Endothelial cell of umbilical vein (primary cell): ENCODE data around the gene FILIP1. TPM values are rescaled to one million over a fixed set of nuclear protein-coding genes. Genes with fewer than 3 reads are reported as not detected.
"Not testable (repeated sequence)": the region's sequence is repeated elsewhere in the genome, so short reads cannot be mapped to it uniquely, and the experiment has no call there.

Experiments used
- BruUV-seq: library from RNA; stranded (reverse); fragments of 400-500 nt; replicated peaks from 2 replicates; lab custom pipeline; 2021; lab: Mats Ljungman, UMichigan
- CTCF ChIA-PET: fragments of 300-600, 350-600 bp; sonication (Branson Sonifier 250); formaldehyde crosslinking; loops from one replicate; lab custom pipeline; 2021; ENCODE audit warnings: antibody characterized with exemption, inconsistent platforms; lab: Charles Lee
- POLR2A ChIA-PET: fragments of 300-600, 350-600 bp; sonication (Branson Sonifier 250); formaldehyde crosslinking; loops from one replicate; lab custom pipeline; 2021; ENCODE audit warnings: antibody characterized with exemption, inconsistent platforms; lab: Charles Lee
- DNase-seq: peaks from one replicate; pipeline ENCODE4 v3.0.0-alpha.2; 2011; ENCODE audit warnings: low read depth, low spot score
- FAIRE-seq: peaks from 2 replicates; lab custom pipeline; 2011; peaks lifted over from hg19 to GRCh38; lab: Jason Lieb, UNC
- H2AFZ ChIP-seq: 2 replicates; pipeline ENCODE4 v1.6.0; 2012; ENCODE audit warnings: low read depth, low read length, control low read depth, inconsistent platforms
- H3K27ac ChIP-seq: 2 replicates; pipeline ENCODE4 v1.5.1; 2011; ENCODE audit warnings: low read depth, mild to moderate bottlenecking, control low read depth, low read length, moderate library complexity; ENCODE audit not compliant: insufficient read depth
- H3K27me3 ChIP-seq, 2 experiments: 2 replicates each; pipeline versions ENCODE4 v1.6.0 to v1.6.1; 2011; ENCODE audit warnings: low read length in 2 of 2, mixed read lengths in 1 of 2; ENCODE audit not compliant: control insufficient read depth in 2 of 2, insufficient read depth in 2 of 2
- H3K36me3 ChIP-seq, 2 experiments: 2 replicates in 1 of 2; 3 replicates in 1 of 2; pipeline ENCODE4 v1.5.1; 2011; ENCODE audit warnings: low read length in 2 of 2, mild to moderate bottlenecking in 1 of 2, moderate library complexity in 1 of 2; ENCODE audit not compliant: control insufficient read depth in 2 of 2, insufficient read depth in 2 of 2; ENCODE audit errors: extremely low read depth in 1 of 2
- H3K4me1 ChIP-seq: 3 replicates; pipeline ENCODE4 v1.5.1; 2011; ENCODE audit warnings: mild to moderate bottlenecking, low read length; ENCODE audit not compliant: control insufficient read depth, insufficient read depth; ENCODE audit errors: extremely low read depth
- H3K4me2 ChIP-seq: 2 replicates; pipeline ENCODE4 v1.6.1; 2011; ENCODE audit warnings: low read length, control low read depth, mixed read lengths; ENCODE audit not compliant: insufficient read depth
- H3K4me3 ChIP-seq, 3 experiments: fragments of 200-600 bp in 1 of 3; sonication (generic), shearing (Covaris generic) in 1 of 3; replicated peaks in 1 of 3; 2 replicates each; pipeline ENCODE4 v1.5.1; 2011 to 2016; ENCODE audit warnings: control low read depth in 3 of 3, low read length in 3 of 3, mild to moderate bottlenecking in 2 of 3, inconsistent platforms in 1 of 3, low read depth in 1 of 3, moderate library complexity in 1 of 3; ENCODE audit not compliant: insufficient read depth in 1 of 3
- H3K79me2 ChIP-seq: 2 replicates; pipeline ENCODE4 v1.6.0; 2012; ENCODE audit warnings: low read length, inconsistent platforms; ENCODE audit not compliant: control insufficient read depth, insufficient read depth
- H3K9ac ChIP-seq: replicated peaks from 2 replicates; pipeline ENCODE3; 2011; ENCODE audit warnings: low read length, control low read depth; ENCODE audit not compliant: insufficient read depth; ENCODE audit errors: extremely low read depth
- H3K9me1 ChIP-seq: replicated peaks from 3 replicates; pipeline ENCODE4 v1.6.0; 2011; ENCODE audit warnings: mild to moderate bottlenecking, low read length; ENCODE audit not compliant: control insufficient read depth, insufficient read depth; ENCODE audit errors: extremely low read depth
- H3K9me3 ChIP-seq: replicated peaks from 2 replicates; pipeline ENCODE4 v1.5.1; 2012; ENCODE audit warnings: low read length, inconsistent platforms; ENCODE audit not compliant: control insufficient read depth, insufficient read depth
- H4K20me1 ChIP-seq: replicated peaks from 2 replicates; pipeline ENCODE3; 2011; ENCODE audit warnings: mild to moderate bottlenecking, low read length; ENCODE audit not compliant: control insufficient read depth, insufficient read depth; ENCODE audit errors: extremely low read depth
- dilution Hi-C: fragments of 300-500 bp; cut with MboI; formaldehyde crosslinking; loops from one replicate; pipeline ENCODE4 v1.15.0; 2019; ENCODE audit warnings: low sequenced_read_pairs; ENCODE audit not compliant: extremely low pct_ligation_motif_present
- intact Hi-C: fragments of 100-400 bp; cut with micrococcal nuclease; formaldehyde crosslinking; loops from one replicate; pipeline ENCODE4 v1.10.0; 2022
- polyA plus RNA-seq, 4 experiments: library from polyadenylated mRNA; depleted of rRNA in 3 of 4; stranded (reverse) in 3 of 4; unstranded in 1 of 4; fragments of >200 nt; gene quantifications; 2 replicates each; pipeline versions ENCODE4 v1.2.1 to v1.2.3, GENCODE V29; 2011 to 2012; ENCODE audit warnings: missing spikeins in 1 of 4
- total RNA-seq: library from RNA; stranded (reverse); gene quantifications from 2 replicates; pipeline ENCODE4 v1.2.3, GENCODE V29; 2021

Gene FILIP1
- total and polyA plus RNA-seq, 2 donors (not counting 3 experiments of a cell fraction or from before 2014, with no cell fraction given), result 2.8 to 13.7 TPM

DNA sequence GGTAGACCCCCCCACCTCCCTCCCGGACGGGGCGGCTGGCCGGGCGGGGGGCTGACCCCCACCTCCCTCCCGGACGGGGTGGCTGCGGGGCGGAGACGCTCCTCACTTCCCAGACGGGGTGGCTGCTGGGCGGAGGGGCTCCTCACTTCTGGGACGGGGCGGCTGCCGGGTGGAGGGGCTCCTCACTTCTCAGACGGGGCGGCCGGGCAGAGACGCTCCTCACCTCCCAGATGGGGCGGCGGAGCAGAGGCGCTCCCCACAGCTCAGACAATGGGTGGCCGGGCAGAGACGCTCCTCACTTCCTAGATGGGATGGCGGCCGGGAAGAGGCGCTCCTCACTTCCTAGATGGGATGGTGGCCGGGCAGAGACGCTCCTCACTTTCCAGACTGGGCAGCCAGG is 51.7 kb downstream of the FILIP1 start:
- H3K4me2 ChIP-seq, H3K9me3 ChIP-seq, dilution Hi-C loops, H3K27ac ChIP-seq, POLR2A ChIA-PET, H3K36me3 ChIP-seq, H4K20me1 ChIP-seq, H3K9me1 ChIP-seq, intact Hi-C loops, CTCF ChIA-PET, H3K4me1 ChIP-seq, DNase-seq, FAIRE-seq, H3K27me3 ChIP-seq, H2AFZ ChIP-seq, H3K79me2 ChIP-seq, H3K9ac ChIP-seq, H3K4me3 ChIP-seq, BruUV-seq: not testable (repeated sequence)

DNA sequence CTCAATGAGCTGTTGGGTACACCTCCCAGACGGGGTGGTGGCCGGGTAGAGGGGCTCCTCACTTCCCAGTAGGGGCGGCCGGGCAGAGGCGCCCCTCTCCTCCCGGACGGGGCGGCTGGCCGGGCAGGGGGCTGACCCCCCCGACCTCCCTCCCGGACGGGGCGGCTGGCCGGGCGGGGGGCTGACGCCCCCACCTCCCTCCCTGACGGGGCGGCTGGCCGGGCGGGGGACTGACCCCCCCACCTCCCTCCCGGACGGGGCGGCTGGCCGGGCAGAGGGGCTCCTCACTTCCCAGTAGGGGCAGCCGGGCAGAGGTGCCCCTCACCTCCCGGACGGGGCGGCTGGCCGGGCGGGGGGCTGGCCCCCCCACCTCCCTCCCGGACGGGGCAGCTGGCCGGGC is 52.1 kb downstream of the FILIP1 start:
- H3K9ac ChIP-seq, H3K36me3 ChIP-seq, H3K79me2 ChIP-seq, DNase-seq, H3K27ac ChIP-seq, BruUV-seq, CTCF ChIA-PET, dilution Hi-C loops, H3K4me1 ChIP-seq, H3K4me3 ChIP-seq, POLR2A ChIA-PET, H3K9me1 ChIP-seq, H3K9me3 ChIP-seq, intact Hi-C loops, H3K27me3 ChIP-seq, H2AFZ ChIP-seq, H4K20me1 ChIP-seq, FAIRE-seq, H3K4me2 ChIP-seq: not testable (repeated sequence)
